ENCODE data around the gene PDE11A.
A peak's percentile ranks its signal among the peaks of the same experiment; 100 is the strongest.

PDE11A gene

DNA sequence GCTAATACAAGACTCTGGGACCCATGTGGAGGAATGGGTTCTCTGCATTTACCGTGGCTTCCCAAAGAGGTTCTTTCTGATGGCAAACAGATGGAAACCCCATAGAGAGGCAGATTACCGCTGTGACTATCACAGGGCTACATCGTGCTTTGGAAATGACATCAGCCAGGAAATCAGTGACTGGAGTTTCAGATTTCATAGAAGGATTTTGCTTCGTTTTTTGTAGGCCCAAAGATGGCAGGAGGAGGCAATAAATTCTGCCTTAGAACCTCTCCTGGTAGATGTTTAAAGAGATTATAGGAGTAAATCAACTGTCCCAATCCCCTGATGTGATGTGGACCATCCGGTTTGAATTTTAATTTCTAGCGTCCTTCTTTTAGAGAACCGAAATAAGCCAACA is 465.9 kb downstream of the PDE11A start:
- intact Hi-C loops (cut with DNase I), result no loop called here

DNA sequence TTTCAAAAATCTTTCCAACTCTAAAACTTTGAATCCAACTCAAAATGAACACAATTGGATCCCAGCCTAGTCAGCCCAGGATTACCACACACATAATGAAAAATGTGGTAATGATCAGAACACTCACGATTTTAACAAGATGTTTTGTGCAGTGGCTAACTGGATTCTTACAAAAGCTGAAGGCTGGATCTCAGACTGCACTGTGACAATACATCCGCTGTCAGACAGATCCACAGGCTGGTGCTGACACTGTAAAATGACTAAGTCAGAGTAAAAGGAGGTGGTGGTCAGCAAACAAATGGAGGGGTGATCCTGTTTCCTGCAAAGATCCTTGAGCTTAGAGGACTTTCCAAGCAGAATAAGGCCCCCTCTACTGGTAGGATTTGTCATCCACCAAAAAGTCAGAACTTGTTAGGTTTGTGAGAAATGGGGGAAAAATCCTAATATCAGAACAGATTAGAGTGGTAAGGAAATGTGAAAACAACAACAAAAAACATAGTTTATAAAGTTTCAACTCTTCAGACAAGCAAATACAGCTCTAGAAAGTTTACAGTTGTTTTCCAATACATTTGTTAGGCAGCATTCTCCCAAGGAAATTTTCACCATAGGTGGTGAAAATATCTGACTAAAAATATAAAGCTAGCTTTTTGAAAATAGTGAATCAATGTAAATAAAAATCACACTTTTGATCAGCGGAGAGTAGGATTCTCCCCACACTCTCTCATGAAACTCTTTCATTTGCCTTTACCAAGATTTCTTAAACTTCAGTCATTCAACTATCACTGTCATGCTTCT is 468.1 kb downstream of the PDE11A start:
- DNase-seq, result peak in 15 of 42 donors; percentile 11 to 73 (median 37)
- intact Hi-C loops (cut with DNase I), result no loop called here

More for the DNA sequence above, 465.9 kb downstream of the PDE11A start:
- no peak for DNase-seq

DNA sequence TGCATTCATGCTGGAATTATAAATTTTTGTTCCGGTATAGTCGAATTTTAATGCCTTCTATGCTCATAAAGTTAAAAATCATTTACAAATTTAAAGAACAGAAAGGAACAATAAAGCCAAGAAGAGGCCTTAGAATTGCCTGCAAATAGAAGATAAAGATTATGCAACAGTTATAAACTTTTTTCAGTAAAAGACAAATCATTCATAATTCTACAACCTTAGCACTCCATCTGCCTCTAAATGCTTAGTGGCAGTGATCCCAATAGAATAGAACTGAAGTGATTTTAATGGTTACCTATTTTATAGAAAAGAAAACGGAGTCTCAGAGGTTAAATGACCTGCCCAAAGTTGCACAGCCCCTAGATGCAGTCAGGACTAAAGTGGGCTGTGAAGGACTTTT is 468.8 kb downstream of the PDE11A start:
- intact Hi-C loops (cut with DNase I), result no loop called here
- DNase-seq, result no peak

DNA sequence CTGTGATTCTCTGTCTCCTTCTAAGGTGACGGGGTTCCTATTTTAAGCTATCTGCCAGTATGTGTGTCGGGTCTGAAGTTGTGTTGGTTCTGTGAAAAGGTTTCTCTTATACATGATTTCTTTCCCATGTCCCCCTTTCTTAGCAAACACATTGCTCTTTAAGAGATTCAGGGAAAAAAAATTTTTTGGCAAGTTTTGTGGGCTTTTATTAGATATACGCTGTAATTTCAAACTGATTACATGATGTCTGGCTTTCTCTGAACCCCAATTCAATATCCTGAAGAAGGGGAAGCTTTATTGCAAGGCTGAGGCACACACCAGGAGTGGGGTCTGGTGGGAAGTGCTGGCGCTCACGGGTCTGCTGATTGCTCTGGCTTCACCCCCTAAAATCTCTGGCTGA is 469.4 kb downstream of the PDE11A start:
- intact Hi-C loops (cut with DNase I), result no loop called here
- DNase-seq, result no peak

DNA sequence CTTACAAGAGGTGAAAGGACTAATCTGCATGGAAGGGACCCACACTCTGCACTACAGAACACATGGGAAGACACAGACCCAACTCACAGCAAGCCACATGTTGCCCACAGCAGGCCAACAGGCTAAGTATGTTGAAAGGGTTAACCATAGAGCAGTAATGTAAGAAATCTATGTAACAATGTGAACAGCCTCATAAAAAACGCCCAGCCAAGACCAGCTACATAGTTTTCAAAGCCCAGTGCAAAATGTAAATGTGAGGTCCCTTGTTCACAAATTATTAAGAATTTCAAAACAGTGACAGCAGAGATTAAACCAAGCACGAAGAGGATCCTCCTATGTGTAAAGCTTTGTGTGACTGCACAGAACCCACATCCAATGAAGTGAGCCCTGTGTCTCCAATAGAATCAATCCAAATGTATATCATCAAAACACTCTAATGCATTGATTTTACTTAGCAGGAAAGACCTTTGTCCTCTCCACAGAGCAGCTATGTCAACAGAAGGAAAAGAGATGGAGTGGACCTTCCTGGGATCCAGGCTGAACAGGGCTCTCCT is 469.9 kb downstream of the PDE11A start:
- intact Hi-C loops (cut with DNase I), result no loop called here
- DNase-seq, result no peak

GRCh38 chr2:177600917-177601316 is 471.7 kb downstream of the PDE11A start:
- DNase-seq, result no peak
- intact Hi-C loops (cut with DNase I), result no loop called here

- DNase-seq, result no peak
- intact Hi-C loops (cut with DNase I), result loop anchor here (10.0 kb wide), 1 partner anchor 105 kb away; no protein-coding TSS in a partner anchor
Measured at GRCh38 chr2:177599956-177600355, 472.6 kb downstream of the PDE11A start.

DNA sequence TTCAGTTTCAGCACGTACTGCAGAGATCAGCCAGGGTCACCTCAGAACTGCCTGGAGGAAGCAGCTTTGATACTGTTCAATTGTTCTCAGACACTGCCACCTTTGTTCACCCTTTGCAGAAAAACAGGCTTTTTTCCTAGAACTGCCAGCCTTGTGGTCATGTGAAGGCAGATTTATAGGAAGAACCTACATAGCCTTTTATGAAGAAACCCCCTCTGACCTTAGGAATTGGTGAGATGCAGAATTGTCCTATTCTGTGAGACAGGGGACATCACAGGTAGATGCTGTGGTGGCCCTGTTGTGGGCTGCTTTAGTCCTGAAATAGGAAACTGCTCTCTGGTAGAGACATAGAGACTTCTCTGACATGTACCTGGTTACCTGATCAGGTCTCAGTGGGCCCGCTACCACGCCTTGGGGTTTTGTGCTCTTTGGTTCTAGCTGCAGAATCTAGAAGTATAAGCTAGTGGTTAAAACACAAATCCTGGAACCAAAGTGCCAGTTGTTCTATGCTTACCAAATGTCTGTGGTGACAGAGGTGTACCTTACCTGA is 473.4 kb downstream of the PDE11A start:
- DNase-seq, result peak in 3 of 42 donors; percentile 1 to 33 (median 10)
- intact Hi-C loops (cut with DNase I), result loop anchor here (10.0 kb wide), 1 partner anchor 104 kb away; no protein-coding TSS in a partner anchor

DNA sequence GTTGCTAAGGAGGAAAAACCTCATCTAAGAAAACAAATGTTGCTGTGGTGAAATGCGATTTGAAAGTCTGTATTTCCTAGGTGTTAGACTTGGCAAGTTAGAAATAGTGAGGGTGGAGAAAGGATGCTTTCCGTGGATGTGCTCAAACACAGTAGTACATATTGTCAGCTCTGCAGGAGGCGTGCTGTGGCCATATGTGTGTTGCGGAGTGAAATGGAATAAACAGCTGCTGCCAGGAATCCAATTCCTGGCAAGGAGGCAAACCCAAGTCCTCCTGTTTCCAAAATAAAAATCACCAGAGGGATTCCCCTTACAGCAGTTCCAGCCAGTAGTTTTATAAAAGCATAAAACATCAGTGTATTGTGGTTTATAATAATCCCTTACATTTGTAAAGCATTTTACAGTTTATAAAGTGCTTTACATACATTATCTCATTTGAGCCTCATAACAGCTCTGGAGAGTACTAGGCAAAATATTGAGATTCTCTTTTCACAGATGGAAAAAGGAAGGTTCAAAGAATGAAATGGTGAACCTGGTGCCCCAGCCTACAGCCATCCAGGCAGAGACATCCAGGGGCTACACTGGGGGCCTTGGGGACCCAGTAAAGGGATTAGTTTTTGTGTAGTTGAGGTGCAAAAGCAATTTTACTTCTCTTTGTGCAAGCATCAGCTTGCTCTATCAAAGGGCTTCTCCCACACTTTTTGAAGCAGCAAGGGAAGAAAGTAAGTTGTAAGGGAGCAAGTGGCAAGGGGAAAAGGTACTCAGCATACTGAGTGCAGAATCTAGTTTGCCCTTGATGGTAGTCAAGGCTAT is 474.0 kb downstream of the PDE11A start:
- DNase-seq, result peak in 2 of 42 donors; percentile 2 to 20

GRCh38 chr2:177597759-177598158 is 474.8 kb downstream of the PDE11A start:
- no peak for DNase-seq
- intact Hi-C loops (cut with DNase I), result loop anchor here (10.0 kb wide), 1 partner anchor 103 kb away; no protein-coding TSS in a partner anchor

More for the DNA sequence above, 474.0 kb downstream of the PDE11A start:
- intact Hi-C loops (cut with DNase I), result loop anchor here (10.0 kb wide), 1 partner anchor 104 kb away; no protein-coding TSS in a partner anchor

- intact Hi-C loops (cut with DNase I), result loop anchor here (10.0 kb wide), 1 partner anchor 102 kb away; no protein-coding TSS in a partner anchor
- no peak for DNase-seq
Measured at GRCh38 chr2:177596866-177597265, 475.7 kb downstream of the PDE11A start.

DNA sequence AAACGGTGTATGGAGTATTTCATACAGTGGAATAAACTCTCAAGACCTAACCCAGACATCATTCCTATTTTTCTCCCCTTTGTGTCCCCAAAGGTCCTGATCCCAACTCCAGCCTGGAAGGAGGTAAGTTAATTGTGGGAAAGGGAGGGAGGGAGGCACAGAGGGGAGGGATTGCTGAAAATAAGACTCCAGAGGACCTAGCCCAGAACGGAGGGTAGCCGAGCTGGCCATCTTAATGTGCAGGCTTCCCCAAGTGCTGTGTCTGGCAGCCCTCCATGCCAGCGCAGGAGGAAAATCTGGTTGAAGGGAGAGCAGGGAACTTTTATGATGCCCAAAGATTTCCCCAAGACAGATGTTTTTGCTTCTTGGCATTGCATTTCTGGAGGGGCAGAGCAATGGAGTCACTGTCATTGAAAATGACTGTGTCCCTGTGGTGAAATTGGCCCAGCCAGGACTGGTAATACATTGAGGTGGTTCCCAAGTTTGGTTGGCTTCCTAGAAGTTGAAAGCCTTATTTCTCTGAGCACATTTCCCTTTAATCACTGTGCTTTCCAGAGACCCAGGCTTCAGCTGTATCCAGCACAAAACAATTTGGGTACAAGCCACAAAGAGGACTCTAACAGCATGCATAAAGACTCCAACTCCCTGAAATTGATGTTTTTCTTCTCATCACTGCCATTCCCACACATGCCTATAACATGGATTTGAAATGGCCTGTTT is 477.3 kb downstream of the PDE11A start:
- intact Hi-C loops (cut with DNase I), result loop anchor here (10.0 kb wide), 1 partner anchor 100 kb away; no protein-coding TSS in a partner anchor
- DNase-seq, result peak in 3 of 42 donors; percentile 2 to 37 (median 20)

GRCh38 chr2:177593402-177593801 is 479.2 kb downstream of the PDE11A start:
- DNase-seq, result no peak
- intact Hi-C loops (cut with DNase I), result loop anchor here (10.0 kb wide), 1 partner anchor 99 kb away; no protein-coding TSS in a partner anchor

- intact Hi-C loops (cut with DNase I), result loop anchor here (10.0 kb wide), 1 partner anchor 98 kb away; no protein-coding TSS in a partner anchor
- DNase-seq, result no peak
Measured at GRCh38 chr2:177592945-177593344, 479.6 kb downstream of the PDE11A start.

- intact Hi-C loops (cut with DNase I), result loop anchor here (10.0 kb wide), 1 partner anchor 98 kb away; no protein-coding TSS in a partner anchor
- DNase-seq, result no peak
Measured at GRCh38 chr2:177592397-177592796, 480.2 kb downstream of the PDE11A start.

- intact Hi-C loops (cut with DNase I), result no loop called here
Measured at GRCh38 chr2:177589186-177589585, 483.4 kb downstream of the PDE11A start.

DNA sequence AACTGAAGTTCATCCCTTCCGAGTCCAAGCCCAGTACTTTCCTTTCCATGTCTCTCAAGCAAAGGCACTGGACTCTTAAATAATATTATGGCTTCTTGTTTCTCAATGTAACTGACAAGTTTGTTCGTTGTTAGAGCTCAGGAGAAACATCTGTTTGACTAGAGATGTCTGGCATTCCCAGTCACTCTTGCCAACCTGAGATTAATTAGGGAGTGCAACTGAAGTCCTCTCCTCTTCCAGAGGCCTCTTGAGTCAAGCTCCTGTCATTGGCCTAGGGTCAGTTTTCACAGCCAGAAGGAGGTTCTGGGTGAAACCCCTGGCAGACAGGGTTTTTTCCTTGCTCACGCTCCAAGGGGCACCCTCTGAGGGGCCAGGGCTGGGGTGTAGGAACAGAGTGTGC is 483.9 kb downstream of the PDE11A start:
- intact Hi-C loops (cut with DNase I), result no loop called here
- no peak for DNase-seq

More at GRCh38 chr2:177589186-177589585, 483.4 kb downstream of the PDE11A start:
- no peak for DNase-seq

DNA sequence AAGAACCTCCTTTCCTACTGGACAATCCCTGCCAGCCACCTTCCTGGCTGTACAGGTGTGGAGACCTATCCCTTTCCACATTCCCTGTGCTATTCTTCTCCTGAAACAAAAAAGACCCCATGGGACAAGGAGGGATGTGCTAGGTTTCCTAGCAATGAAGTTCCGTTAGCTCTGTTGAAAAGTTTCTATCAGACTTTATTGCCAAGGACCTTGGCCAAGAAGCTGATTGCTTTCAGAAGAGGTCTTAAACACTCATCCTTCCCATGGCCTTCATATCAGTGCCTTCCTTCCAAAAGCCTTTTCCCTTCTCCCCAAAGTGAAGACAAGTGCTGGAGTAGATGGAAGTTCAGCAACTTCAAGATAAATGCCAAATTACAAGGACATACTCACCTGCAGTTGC is 485.2 kb downstream of the PDE11A start:
- intact Hi-C loops (cut with DNase I), result no loop called here

More for the DNA sequence above, 485.2 kb downstream of the PDE11A start:
- DNase-seq, result no peak

Measured in head of caudate nucleus (tissue), 42 donors.